ENCODE results near the gene TFF2. TPM values are rescaled to one million over a fixed set of nuclear protein-coding genes. Genes with fewer than 3 reads are reported as not detected.

The TFF2 gene
- total RNA-seq, 1 donor, result not detected

DNA sequence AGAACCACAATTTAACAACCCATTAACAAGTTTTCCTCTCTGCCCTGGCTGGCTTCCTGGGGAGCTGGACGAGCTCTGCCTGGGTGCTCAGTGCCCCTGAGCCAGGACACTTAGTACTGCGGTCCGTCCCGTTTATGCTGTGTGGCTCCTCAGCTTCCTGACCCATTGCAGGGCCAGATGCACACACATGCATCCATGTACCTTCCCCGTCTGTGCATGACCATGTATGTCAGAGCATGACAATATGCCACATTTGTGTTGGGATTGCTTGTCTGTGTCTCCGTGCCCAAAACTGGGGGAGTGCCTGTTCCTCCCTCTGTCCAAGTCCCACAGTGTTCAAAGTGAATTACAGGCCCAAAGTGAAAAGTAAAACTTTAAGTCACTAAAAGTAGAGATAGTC, 25.9 kb downstream of the TFF2 start:
- H3K27me3 ChIP-seq (ENCODE audit: insufficient read depth, low read length), result no peaks in the 10 kb centered on the region
- H3K4me3 ChIP-seq (ENCODE audit: insufficient read depth, low read length), result no peak overlapping the region
- DNase-seq (ENCODE audit: insufficient read length, low spot score, missing footprints), result no peak
- no peaks in the 10 kb centered on the region for H3K36me3 ChIP-seq (ENCODE audit: insufficient read depth, low read length)
- H2AFZ ChIP-seq (ENCODE audit: low read length), result no peak overlapping the region
- H3K9me3 ChIP-seq (ENCODE audit: low read depth, low read length), result no peaks in the 10 kb centered on the region
- no peaks in the 10 kb centered on the region for H3K79me2 ChIP-seq (ENCODE audit: insufficient read depth, low read length)
- H3K4me1 ChIP-seq (ENCODE audit: insufficient read depth, low read length), result no peaks in the 10 kb centered on the region
- no peak overlapping the region for H3K4me2 ChIP-seq (ENCODE audit: insufficient read depth, low read length)
- H4K20me1 ChIP-seq (ENCODE audit: insufficient read depth, low read length), result no peaks in the 10 kb centered on the region
- no peak overlapping the region for H3K27ac ChIP-seq (ENCODE audit: low read depth, low read length)
- TF ChIP-seq CTCF (IDR thresholded peaks at IDR 0.05; ENCODE audit: extremely low read depth, low read depth, low read length), result no peak

DNA sequence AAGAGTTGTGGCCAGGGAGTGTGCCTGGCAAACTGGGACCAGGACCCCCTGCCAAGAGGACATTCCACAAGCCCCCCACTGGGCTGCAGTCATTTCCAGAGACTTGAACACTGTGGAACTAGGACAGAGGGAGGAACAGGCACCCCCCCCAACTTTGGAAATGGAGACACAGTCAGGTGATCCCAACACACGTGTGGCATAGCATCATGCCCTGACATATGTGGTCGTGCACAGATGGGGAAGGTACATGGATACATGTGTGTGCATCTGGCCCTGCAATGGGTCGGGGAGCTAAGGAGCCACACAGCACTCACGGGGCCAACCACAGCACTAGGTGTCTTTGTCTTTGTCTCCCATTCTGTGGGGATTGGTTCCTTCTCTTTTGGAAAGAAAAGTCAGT, 28.9 kb downstream of the TFF2 start:
- Histone ChIP-seq H3K4me1 (ENCODE audit: insufficient read depth, low read length) (no peaks in the 10 kb centered on the region), H3K9me3 (ENCODE audit: low read depth, low read length) (no peaks in the 10 kb centered on the region), H3K4me3 (ENCODE audit: insufficient read depth, low read length) (no peak overlapping the region), H4K20me1 (ENCODE audit: insufficient read depth, low read length) (no peaks in the 10 kb centered on the region), H3K36me3 (ENCODE audit: insufficient read depth, low read length) (no peaks in the 10 kb centered on the region), H3K27ac (ENCODE audit: low read depth, low read length) (no peak overlapping the region), H3K4me2 (ENCODE audit: insufficient read depth, low read length) (no peak overlapping the region), H3K27me3 (ENCODE audit: insufficient read depth, low read length) (no peaks in the 10 kb centered on the region), H2AFZ (ENCODE audit: low read length) (no peak overlapping the region), H3K79me2 (ENCODE audit: insufficient read depth, low read length) (no peaks in the 10 kb centered on the region)
- DNase-seq (ENCODE audit: insufficient read length, low spot score, missing footprints), result peak; percentile 21
- TF ChIP-seq CTCF (IDR thresholded peaks at IDR 0.05; ENCODE audit: extremely low read depth, low read depth, low read length), result no peak

DNA sequence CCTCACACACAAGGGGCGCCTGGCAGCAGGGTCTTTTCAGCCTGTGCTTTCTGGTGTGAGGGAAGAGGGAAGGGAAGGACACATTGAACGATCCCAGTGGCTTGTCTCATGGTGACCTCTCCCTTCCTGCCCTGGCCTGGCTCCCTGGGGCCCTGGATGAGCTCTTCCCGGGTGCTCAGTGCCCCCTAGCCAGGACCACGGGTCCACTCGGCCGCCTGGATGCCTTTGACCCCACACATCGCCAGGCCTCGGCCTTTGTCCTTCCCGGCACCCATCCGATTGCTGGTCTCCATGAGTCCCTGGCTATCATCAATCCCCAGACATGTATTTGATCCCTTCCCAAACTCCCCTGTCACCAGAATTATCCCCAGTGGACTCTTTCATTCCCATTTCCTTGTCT, 29.6 kb downstream of the TFF2 start:
- no peaks in the 10 kb centered on the region for H3K36me3 ChIP-seq (ENCODE audit: insufficient read depth, low read length)
- no peak overlapping the region for H3K4me3 ChIP-seq (ENCODE audit: insufficient read depth, low read length)
- no peaks in the 10 kb centered on the region for H3K79me2 ChIP-seq (ENCODE audit: insufficient read depth, low read length)
- no peak for TF ChIP-seq CTCF (IDR thresholded peaks at IDR 0.05; ENCODE audit: extremely low read depth, low read depth, low read length)
- H3K4me1 ChIP-seq (ENCODE audit: insufficient read depth, low read length), result no peaks in the 10 kb centered on the region
- H3K4me2 ChIP-seq (ENCODE audit: insufficient read depth, low read length), result no peak overlapping the region
- H3K9me3 ChIP-seq (ENCODE audit: low read depth, low read length), result no peaks in the 10 kb centered on the region
- DNase-seq (ENCODE audit: insufficient read length, low spot score, missing footprints), result peak; percentile 22
- H3K27me3 ChIP-seq (ENCODE audit: insufficient read depth, low read length), result no peaks in the 10 kb centered on the region
- no peak overlapping the region for H2AFZ ChIP-seq (ENCODE audit: low read length)
- no peak overlapping the region for H3K27ac ChIP-seq (ENCODE audit: low read depth, low read length)
- no peaks in the 10 kb centered on the region for H4K20me1 ChIP-seq (ENCODE audit: insufficient read depth, low read length)

DNA sequence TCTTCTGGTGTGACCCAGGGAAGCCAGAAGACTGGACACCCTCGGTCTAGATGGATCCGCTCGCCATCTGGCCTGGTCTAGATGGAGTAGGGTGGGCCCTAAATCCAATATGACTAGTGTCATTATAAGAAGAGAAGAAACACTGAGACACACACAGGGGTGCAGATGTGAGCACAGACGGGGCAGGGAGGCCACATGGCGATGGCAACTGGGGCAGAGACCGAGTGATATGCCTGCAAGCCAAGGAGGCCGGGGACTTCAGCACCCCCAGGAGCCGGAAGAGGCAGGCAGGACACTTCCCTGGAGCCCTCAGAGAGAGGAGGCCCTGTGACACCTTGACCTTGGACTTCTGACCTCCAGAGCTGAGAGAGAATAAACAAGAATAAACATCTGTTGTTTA, 30.0 kb downstream of the TFF2 start:
- Histone ChIP-seq H4K20me1 (ENCODE audit: insufficient read depth, low read length) (no peaks in the 10 kb centered on the region), H2AFZ (ENCODE audit: low read length) (no peak overlapping the region), H3K4me2 (ENCODE audit: insufficient read depth, low read length) (no peak overlapping the region), H3K27ac (ENCODE audit: low read depth, low read length) (no peak overlapping the region), H3K36me3 (ENCODE audit: insufficient read depth, low read length) (no peaks in the 10 kb centered on the region), H3K9me3 (ENCODE audit: low read depth, low read length) (no peaks in the 10 kb centered on the region), H3K79me2 (ENCODE audit: insufficient read depth, low read length) (no peaks in the 10 kb centered on the region), H3K4me3 (ENCODE audit: insufficient read depth, low read length) (no peak overlapping the region), H3K4me1 (ENCODE audit: insufficient read depth, low read length) (no peaks in the 10 kb centered on the region), H3K27me3 (ENCODE audit: insufficient read depth, low read length) (no peaks in the 10 kb centered on the region)
- no peak for DNase-seq (ENCODE audit: insufficient read length, low spot score, missing footprints)
- no peak for TF ChIP-seq CTCF (IDR thresholded peaks at IDR 0.05; ENCODE audit: extremely low read depth, low read depth, low read length)
